ENCODE results near the gene MRM2. TPM values are rescaled to one million over a fixed set of nuclear protein-coding genes. Genes with fewer than 3 reads are reported as not detected.

MRM2 gene
- polyA plus RNA-seq, 1 donor from 2014 or later: 67.8 TPM

- Mint-ChIP-seq H3K4me3 (peak overlapping the region in 1 of 4 donors; percentile 70), H3K4me1 (peaks cover 8 to 13% (median 11%) of the 10 kb centered on the region in 3 donors), H3K36me3 (peaks cover 2% of the 10 kb centered on the region), H3K27ac (no peak overlapping the region), H3K9me3 (no peaks in the 10 kb centered on the region), H3K27me3 (no peaks in the 10 kb centered on the region)
These were observed 14.3 kb downstream of the MRM2 start for GRCh38 chr7:2227699-2228098.

- peaks cover 2% of the 10 kb centered on the region for H3K36me3 Mint-ChIP-seq
- peak overlapping the region in 1 of 4 donors; percentile 28 for H3K4me3 Mint-ChIP-seq
- H3K9me3 Mint-ChIP-seq: no peaks in the 10 kb centered on the region
- no peak overlapping the region for H3K27ac Mint-ChIP-seq
- no peaks in the 10 kb centered on the region for H3K27me3 Mint-ChIP-seq
- H3K4me1 Mint-ChIP-seq: peaks cover 0 to 7% (median 5%) of the 10 kb centered on the region in 3 donors
These were observed 16.2 kb downstream of the MRM2 start for GRCh38 chr7:2225830-2226229.

- Mint-ChIP-seq H3K27ac (no peak overlapping the region), H3K4me3 (peak overlapping the region in 1 of 4 donors; percentile 28), H3K9me3 (no peaks in the 10 kb centered on the region), H3K4me1 (peaks cover 0 to 7% (median 3%) of the 10 kb centered on the region in 3 donors), H3K27me3 (no peaks in the 10 kb centered on the region), H3K36me3 (peaks cover 2% of the 10 kb centered on the region)
These were observed 16.7 kb downstream of the MRM2 start for GRCh38 chr7:2225336-2225735.

DNA sequence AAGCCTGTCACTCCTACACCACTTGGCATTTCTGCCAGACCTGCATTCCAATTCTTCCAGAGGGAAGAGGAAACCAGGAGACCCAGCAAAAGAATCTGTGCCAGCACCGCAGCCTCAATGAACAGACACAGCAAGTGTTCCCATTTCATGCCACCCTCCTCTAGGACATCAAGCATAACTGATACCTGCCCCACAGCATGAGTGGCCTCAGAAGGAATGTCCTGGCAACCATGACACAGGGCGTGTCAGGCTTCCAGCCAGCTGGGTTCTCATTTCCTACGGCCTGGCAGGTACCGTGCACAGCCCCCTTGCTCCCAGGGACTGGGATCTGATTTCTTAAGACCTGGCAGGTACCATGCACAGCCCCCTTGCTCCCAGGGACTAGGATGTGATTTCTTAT lies 17.1 kb downstream of the MRM2 start:
- H3K27me3 Mint-ChIP-seq: no peaks in the 10 kb centered on the region
- peaks cover under 1% of the 10 kb centered on the region for H3K36me3 Mint-ChIP-seq
- H3K27ac Mint-ChIP-seq: peak overlapping the region in 1 of 3 donors; percentile 35
- no peaks in the 10 kb centered on the region for H3K9me3 Mint-ChIP-seq
- no peak overlapping the region for H3K4me3 Mint-ChIP-seq
- peaks cover 0 to 3% (median 3%) of the 10 kb centered on the region in 3 donors for H3K4me1 Mint-ChIP-seq

DNA sequence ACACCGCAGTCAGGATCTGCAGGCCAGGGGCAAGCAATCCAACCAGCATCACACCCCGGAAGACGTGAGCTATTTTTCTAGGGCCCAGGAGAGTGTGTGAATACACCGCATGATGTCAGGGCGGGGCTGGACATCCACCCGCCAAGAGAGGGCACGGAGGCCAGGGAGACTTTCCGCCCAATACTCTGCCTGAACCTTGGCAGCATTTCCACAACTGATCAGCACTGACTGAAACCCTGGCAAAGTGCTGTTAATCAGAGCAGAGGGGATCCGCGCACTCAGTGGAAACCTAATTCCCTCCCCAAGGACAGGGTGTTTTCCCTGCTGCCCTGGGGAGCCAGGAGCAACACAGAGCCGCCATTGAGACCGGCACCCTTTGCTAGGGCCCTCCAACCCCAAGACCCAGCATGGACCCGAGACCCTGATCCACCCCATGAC lies 17.5 kb downstream of the MRM2 start:
- Mint-ChIP-seq H3K4me3 (peak overlapping the region in 1 of 4 donors; percentile 54), H3K36me3 (no peaks in the 10 kb centered on the region), H3K27ac (peak overlapping the region in 1 of 3 donors; percentile 35), H3K4me1 (peaks cover 0 to 3% (median under 1%) of the 10 kb centered on the region in 3 donors), H3K27me3 (no peaks in the 10 kb centered on the region), H3K9me3 (no peaks in the 10 kb centered on the region)

- no peak overlapping the region for H3K27ac Mint-ChIP-seq
- H3K4me3 Mint-ChIP-seq: no peak overlapping the region
- no peaks in the 10 kb centered on the region for H3K27me3 Mint-ChIP-seq
- H3K4me1 Mint-ChIP-seq: peaks cover 0 to 3% (median 0%) of the 10 kb centered on the region in 3 donors
- H3K36me3 Mint-ChIP-seq: no peaks in the 10 kb centered on the region
- no peaks in the 10 kb centered on the region for H3K9me3 Mint-ChIP-seq
These were observed 18.7 kb downstream of the MRM2 start for GRCh38 chr7:2223321-2223720.

DNA sequence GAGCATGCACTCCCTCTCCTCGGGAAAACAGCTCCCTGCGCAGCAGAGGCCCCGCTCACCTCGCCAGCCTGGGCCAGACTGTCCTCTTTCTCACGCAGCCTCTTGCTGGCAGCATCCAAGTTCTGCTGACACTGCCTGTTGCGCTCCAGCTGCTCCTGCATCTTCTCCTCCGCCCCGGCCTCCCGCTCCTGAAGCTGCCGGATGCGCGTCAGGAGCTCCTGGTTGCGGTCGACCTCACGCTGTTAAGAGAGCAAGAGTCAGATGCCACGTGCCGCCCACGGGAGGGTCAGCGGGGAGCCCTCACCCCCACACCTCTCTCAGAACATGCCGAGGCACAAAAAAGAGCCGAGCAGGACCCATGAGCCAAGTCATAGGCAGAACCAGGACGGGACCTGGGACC lies 19.5 kb downstream of the MRM2 start:
- Mint-ChIP-seq H3K27ac (no peak overlapping the region), H3K27me3 (no peaks in the 10 kb centered on the region), H3K4me3 (no peak overlapping the region), H3K9me3 (no peaks in the 10 kb centered on the region), H3K36me3 (no peaks in the 10 kb centered on the region), H3K4me1 (peaks cover 0 to 3% (median 0%) of the 10 kb centered on the region in 3 donors)

- Mint-ChIP-seq H3K9me3 (no peaks in the 10 kb centered on the region), H3K36me3 (no peaks in the 10 kb centered on the region), H3K27ac (peak overlapping the region in 1 of 3 donors; percentile 64), H3K4me3 (no peak overlapping the region), H3K4me1 (peaks cover 0 to 3% (median 0%) of the 10 kb centered on the region in 3 donors), H3K27me3 (no peaks in the 10 kb centered on the region)
These were observed 21.1 kb downstream of the MRM2 start for GRCh38 chr7:2220954-2221353.

GRCh38 chr7:2220506-2220905 lies 21.5 kb downstream of the MRM2 start:
- Mint-ChIP-seq H3K4me1 (peaks cover 0 to 1% (median 0%) of the 10 kb centered on the region in 3 donors), H3K36me3 (no peaks in the 10 kb centered on the region), H3K9me3 (no peaks in the 10 kb centered on the region), H3K27ac (peak overlapping the region in 1 of 3 donors; percentile 64), H3K4me3 (no peak overlapping the region), H3K27me3 (no peaks in the 10 kb centered on the region)

- no peaks in the 10 kb centered on the region for H3K9me3 Mint-ChIP-seq
- no peaks in the 10 kb centered on the region for H3K27me3 Mint-ChIP-seq
- no peaks in the 10 kb centered on the region for H3K36me3 Mint-ChIP-seq
- H3K4me1 Mint-ChIP-seq: peaks cover 0 to 1% (median 0%) of the 10 kb centered on the region in 3 donors
- no peak overlapping the region for H3K4me3 Mint-ChIP-seq
- no peak overlapping the region for H3K27ac Mint-ChIP-seq
These were observed 22.0 kb downstream of the MRM2 start for GRCh38 chr7:2220030-2220429.

DNA sequence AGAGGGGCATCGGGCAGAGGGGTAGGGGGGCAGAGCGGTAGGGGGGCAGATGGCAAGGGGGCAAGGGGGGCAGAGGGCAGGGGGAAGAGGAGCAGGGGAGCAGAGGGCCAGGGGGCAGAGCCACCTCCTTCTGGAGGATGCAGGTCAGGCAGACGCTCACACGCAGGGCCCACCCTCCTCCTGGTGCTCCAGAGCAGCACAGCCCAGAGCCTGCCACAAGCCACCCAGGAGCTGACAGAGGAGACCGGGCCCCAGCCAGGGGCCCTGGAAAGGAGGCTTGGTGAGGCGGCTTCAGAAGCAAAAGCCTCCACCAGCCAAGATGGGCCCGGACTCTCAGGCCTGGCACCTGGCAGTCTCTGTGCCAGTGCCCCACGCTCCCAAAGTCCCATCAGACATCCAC lies 22.4 kb downstream of the MRM2 start:
- peaks cover 0 to 1% (median 0%) of the 10 kb centered on the region in 3 donors for H3K4me1 Mint-ChIP-seq
- H3K36me3 Mint-ChIP-seq: no peaks in the 10 kb centered on the region
- no peak overlapping the region for H3K27ac Mint-ChIP-seq

GRCh38 chr7:2219136-2219535 lies 22.9 kb downstream of the MRM2 start:
- Mint-ChIP-seq H3K36me3 (no peaks in the 10 kb centered on the region), H3K27me3 (no peaks in the 10 kb centered on the region), H3K27ac (no peak overlapping the region), H3K9me3 (no peaks in the 10 kb centered on the region), H3K4me1 (peaks cover 0 to under 1% (median 0%) of the 10 kb centered on the region in 3 donors), H3K4me3 (no peak overlapping the region)

More for the DNA sequence above, 22.4 kb downstream of the MRM2 start:
- Mint-ChIP-seq H3K27me3 (no peaks in the 10 kb centered on the region), H3K4me3 (no peak overlapping the region), H3K9me3 (no peaks in the 10 kb centered on the region)

DNA sequence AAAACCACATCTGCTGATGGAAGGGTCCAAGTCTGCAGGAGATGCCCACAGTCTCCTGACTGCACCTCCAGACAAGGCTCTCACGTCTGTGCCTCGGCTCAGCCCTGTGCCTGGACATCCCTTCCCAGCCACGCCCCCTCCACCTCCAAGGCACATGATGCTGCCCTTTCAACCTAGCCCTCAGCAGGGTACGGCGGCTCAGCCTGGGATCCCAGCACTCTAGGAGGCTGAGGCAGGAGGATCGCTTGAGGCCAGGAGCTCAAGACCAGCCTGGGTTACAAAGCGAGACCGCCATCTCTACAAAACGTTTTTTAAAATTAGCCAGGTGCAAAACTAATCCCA lies 23.6 kb downstream of the MRM2 start:
- Mint-ChIP-seq H3K4me1 (no peaks in the 10 kb centered on the region), H3K27me3 (no peaks in the 10 kb centered on the region), H3K9me3 (no peaks in the 10 kb centered on the region), H3K36me3 (peaks cover 3% of the 10 kb centered on the region), H3K4me3 (no peak overlapping the region), H3K27ac (no peak overlapping the region)

- Mint-ChIP-seq H3K27ac (no peak overlapping the region), H3K4me3 (no peak overlapping the region), H3K36me3 (peaks cover 3% of the 10 kb centered on the region), H3K27me3 (no peaks in the 10 kb centered on the region), H3K9me3 (no peaks in the 10 kb centered on the region), H3K4me1 (no peaks in the 10 kb centered on the region)
These were observed 24.1 kb downstream of the MRM2 start for GRCh38 chr7:2217716-2218443.

DNA sequence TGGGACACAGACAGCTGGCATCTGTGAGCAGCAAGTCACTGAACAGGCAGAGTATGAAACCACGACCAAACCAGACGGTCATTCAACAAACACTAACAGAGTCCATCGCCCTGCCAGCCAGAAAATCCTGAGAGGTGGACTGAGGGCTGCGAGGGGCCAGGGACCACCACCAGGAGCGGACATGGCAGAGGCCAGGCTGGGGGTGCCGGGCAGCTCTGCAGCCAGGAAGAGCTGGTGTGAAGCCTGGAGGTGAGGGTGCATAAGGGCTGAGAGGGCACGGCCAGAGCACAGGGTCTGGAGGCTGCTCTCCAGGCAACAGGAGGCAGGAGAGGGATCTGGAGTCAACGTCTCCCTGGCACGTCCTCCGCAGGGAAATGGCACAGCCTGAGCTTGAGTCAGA lies 24.8 kb downstream of the MRM2 start:
- peaks cover 0 to 4% (median 0%) of the 10 kb centered on the region in 3 donors for H3K4me1 Mint-ChIP-seq
- peaks cover 8% of the 10 kb centered on the region for H3K36me3 Mint-ChIP-seq
- H3K27ac Mint-ChIP-seq: no peak overlapping the region
- no peaks in the 10 kb centered on the region for H3K9me3 Mint-ChIP-seq
- H3K4me3 Mint-ChIP-seq: no peak overlapping the region
- H3K27me3 Mint-ChIP-seq: no peaks in the 10 kb centered on the region

DNA sequence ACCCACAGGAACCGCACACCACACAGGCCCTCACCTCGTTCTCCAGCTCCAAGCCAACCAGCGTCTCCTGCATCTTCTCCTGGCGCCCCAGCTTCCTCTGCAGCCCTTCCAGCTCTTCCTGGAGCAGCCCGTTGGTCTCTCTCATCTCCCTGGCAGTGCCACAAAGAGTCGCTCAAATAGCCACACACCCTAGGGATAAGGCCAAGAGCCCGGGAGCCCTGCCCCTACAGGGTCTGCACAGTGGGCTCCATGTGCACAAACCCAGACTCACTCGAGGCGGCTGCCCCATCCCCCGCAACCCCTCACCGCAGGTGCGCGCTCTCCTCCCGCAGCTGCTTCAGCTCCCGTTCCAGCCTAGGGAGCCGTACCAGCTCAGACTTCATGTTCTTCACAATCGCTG lies 26.2 kb downstream of the MRM2 start:
- no peak overlapping the region for H3K27ac Mint-ChIP-seq
- peaks cover 0 to 4% (median 0%) of the 10 kb centered on the region in 3 donors for H3K4me1 Mint-ChIP-seq
- no peaks in the 10 kb centered on the region for H3K9me3 Mint-ChIP-seq
- H3K27me3 Mint-ChIP-seq: no peaks in the 10 kb centered on the region
- H3K36me3 Mint-ChIP-seq: peaks cover 8% of the 10 kb centered on the region
- H3K4me3 Mint-ChIP-seq: no peak overlapping the region
